Glomerular visceral epithelial cell (primary cell): Measurements from ENCODE around the gene PPP2R3A.
"Not testable (repeated sequence)": the region's sequence is repeated elsewhere in the genome, so short reads cannot be mapped to it uniquely, and the experiment has no call there.

Experiments
- DNase-seq: peaks from one replicate; pipeline ENCODE4 v3.0.0-alpha.2; 2016; ENCODE audit errors: extremely low spot score

Gene PPP2R3A

GRCh38 chr3:135965506-135966270, at the start of gene PPP2R3A:
TSS of gene PPP2R3A (plus strand) at chr3:135965728. CDS start at chr3:136001499, 35,771 bp downstream.
- peak; percentile 90 for DNase-seq

GRCh38 chr3:135916310-135916709, 49.2 kb upstream of the PPP2R3A start:
- DNase-seq = no peak

GRCh38 chr3:135917076-135917475, 48.5 kb upstream of the PPP2R3A start:
- DNase-seq = no peak

GRCh38 chr3:135917927-135918597, 47.5 kb upstream of the PPP2R3A start:
- DNase-seq = no peak

- peak; percentile 36 for DNase-seq
These were observed 46.9 kb upstream of the PPP2R3A start for GRCh38 chr3:135918600-135918999.

GRCh38 chr3:135920275-135920674, 45.3 kb upstream of the PPP2R3A start:
- DNase-seq = no peak

GRCh38 chr3:135922903-135923250, 42.7 kb upstream of the PPP2R3A start:
- DNase-seq = peak; percentile 16

- DNase-seq = no peak
These were observed 41.0 kb upstream of the PPP2R3A start for GRCh38 chr3:135924506-135924905.

- no peak for DNase-seq
These were observed 38.9 kb upstream of the PPP2R3A start for GRCh38 chr3:135926664-135927063.

- no peak for DNase-seq
These were observed 38.4 kb upstream of the PPP2R3A start for GRCh38 chr3:135927155-135927554.

GRCh38 chr3:135929670-135930069, 35.9 kb upstream of the PPP2R3A start:
- DNase-seq = no peak

GRCh38 chr3:135930255-135930654, 35.3 kb upstream of the PPP2R3A start:
- no peak for DNase-seq

- DNase-seq = not testable (repeated sequence)
These were observed 30.4 kb upstream of the PPP2R3A start for GRCh38 chr3:135935171-135935570.

GRCh38 chr3:135937766-135938165, 27.8 kb upstream of the PPP2R3A start:
- not testable (repeated sequence) for DNase-seq

GRCh38 chr3:135944831-135945230, 20.7 kb upstream of the PPP2R3A start:
- no peak for DNase-seq

- DNase-seq = no peak
These were observed 14.6 kb upstream of the PPP2R3A start for GRCh38 chr3:135950941-135951340.

GRCh38 chr3:135964160-135964955, 1.2 kb upstream of the PPP2R3A start:
- DNase-seq = no peak

- DNase-seq = no peak
These were observed 411 bp upstream of the PPP2R3A start for GRCh38 chr3:135965129-135965505.

GRCh38 chr3:135966271-135966961, 888 bp downstream of the PPP2R3A start:
- no peak for DNase-seq

- DNase-seq = no peak
These were observed 1.4 kb downstream of the PPP2R3A start for GRCh38 chr3:135966962-135967274.

- no peak for DNase-seq
These were observed 2.3 kb downstream of the PPP2R3A start for GRCh38 chr3:135967867-135968266.

- no peak for DNase-seq
These were observed 5.1 kb downstream of the PPP2R3A start for GRCh38 chr3:135970506-135971116.
